ENCODE measurements around the gene OCIAD2. TPM values are rescaled to one million over a fixed set of nuclear protein-coding genes. Genes with fewer than 3 reads are reported as not detected.
A peak's percentile ranks its signal among the peaks of the same experiment; 100 is the strongest.
"Not testable (repeated sequence)": the region's sequence is repeated elsewhere in the genome, so short reads cannot be mapped to it uniquely, and the experiment has no call there.

OCIAD2 gene
- total RNA-seq, 1 donor = 7.6 TPM

DNA sequence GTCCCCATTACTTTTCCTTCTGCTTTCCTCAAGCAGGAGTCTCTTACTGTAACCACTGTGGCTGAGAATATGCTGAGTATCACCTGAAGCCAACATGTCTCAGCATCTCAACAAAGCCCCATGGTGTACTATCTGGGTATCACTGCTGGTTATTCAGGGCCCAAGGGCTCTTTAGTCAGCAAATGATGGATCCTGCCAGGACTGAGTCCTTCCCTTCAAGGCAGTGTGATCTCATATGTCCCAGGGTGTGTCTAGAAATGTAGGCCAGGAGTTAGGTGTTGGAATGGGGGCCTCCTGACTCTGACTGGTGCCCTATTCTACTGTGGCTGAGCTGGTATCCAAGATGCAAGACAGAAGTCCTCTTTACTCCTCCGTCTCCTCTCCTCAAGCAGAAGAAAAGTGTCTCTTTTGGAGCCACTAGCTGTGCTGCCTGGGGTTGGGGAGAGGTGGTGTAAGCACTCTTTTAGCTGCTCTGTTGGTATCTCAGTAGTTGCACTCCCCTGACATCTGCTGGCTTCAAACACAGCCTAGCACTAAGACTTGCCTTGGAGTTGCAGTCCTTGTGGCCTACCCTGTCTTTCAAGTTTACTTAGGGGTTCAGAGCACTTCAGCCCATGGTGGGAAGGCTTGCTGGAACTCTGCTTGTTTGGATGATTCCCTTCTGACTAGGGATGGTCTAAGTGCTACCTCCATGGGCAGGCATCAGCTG lies 28.6 kb downstream of the OCIAD2 start:
- Histone ChIP-seq H2AFZ (ENCODE audit: low read length) (no peak overlapping the region), H3K4me2 (ENCODE audit: insufficient read depth, low read length) (no peak overlapping the region), H4K20me1 (ENCODE audit: insufficient read depth, low read length) (no peaks in the 10 kb centered on the region), H3K4me1 (ENCODE audit: insufficient read depth, low read length) (no peaks in the 10 kb centered on the region), H3K27me3 (ENCODE audit: insufficient read depth, low read length) (no peaks in the 10 kb centered on the region), H3K4me3 (ENCODE audit: insufficient read depth, low read length) (no peak overlapping the region), H3K9me3 (ENCODE audit: low read depth, low read length) (no peaks in the 10 kb centered on the region), H3K27ac (ENCODE audit: low read depth, low read length) (no peak overlapping the region), H3K79me2 (ENCODE audit: insufficient read depth, low read length) (no peaks in the 10 kb centered on the region), H3K36me3 (ENCODE audit: insufficient read depth, low read length) (no peaks in the 10 kb centered on the region)
- DNase-seq (ENCODE audit: insufficient read length, low spot score, missing footprints) = peak; percentile 15
- no peak for TF ChIP-seq CTCF (IDR thresholded peaks at IDR 0.05; ENCODE audit: extremely low read depth, low read depth, low read length)

DNA sequence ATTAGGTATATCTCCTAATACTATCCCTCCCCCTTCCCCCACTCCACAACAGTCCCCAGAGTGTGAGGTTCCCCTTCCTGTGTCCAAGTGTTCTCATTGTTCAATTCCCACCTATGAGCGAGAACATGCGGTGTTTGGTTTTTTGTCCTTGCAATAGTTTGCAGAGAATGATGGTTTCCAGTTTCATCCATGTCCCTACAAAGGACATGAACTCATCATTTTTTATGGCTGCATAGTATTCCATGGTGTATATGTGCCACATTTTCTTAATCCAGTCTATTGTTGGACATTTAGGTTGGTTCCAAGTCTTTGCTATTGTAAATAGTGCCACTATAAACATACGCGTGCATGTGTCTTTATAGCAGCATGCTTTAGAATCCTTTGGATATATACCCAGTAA lies 41.9 kb downstream of the OCIAD2 start:
- H3K9me3 ChIP-seq (ENCODE audit: low read depth, low read length); H3K27me3 ChIP-seq (ENCODE audit: insufficient read depth, low read length); H3K79me2 ChIP-seq (ENCODE audit: insufficient read depth, low read length); DNase-seq (ENCODE audit: insufficient read length, low spot score, missing footprints); H3K4me2 ChIP-seq (ENCODE audit: insufficient read depth, low read length); H2AFZ ChIP-seq (ENCODE audit: low read length); H3K36me3 ChIP-seq (ENCODE audit: insufficient read depth, low read length); H3K4me3 ChIP-seq (ENCODE audit: insufficient read depth, low read length); H4K20me1 ChIP-seq (ENCODE audit: insufficient read depth, low read length); H3K27ac ChIP-seq (ENCODE audit: low read depth, low read length); H3K4me1 ChIP-seq (ENCODE audit: insufficient read depth, low read length): not testable (repeated sequence)

GRCh38 chr4:48863728-48864127 lies 42.8 kb downstream of the OCIAD2 start:
- H3K4me3 ChIP-seq (ENCODE audit: insufficient read depth, low read length) = no peak overlapping the region
- no peak overlapping the region for H3K27ac ChIP-seq (ENCODE audit: low read depth, low read length)
- no peaks in the 10 kb centered on the region for H3K4me1 ChIP-seq (ENCODE audit: insufficient read depth, low read length)
- H3K9me3 ChIP-seq (ENCODE audit: low read depth, low read length) = no peaks in the 10 kb centered on the region
- no peak overlapping the region for H2AFZ ChIP-seq (ENCODE audit: low read length)
- H3K36me3 ChIP-seq (ENCODE audit: insufficient read depth, low read length) = peaks cover 9% of the 10 kb centered on the region
- no peaks in the 10 kb centered on the region for H3K27me3 ChIP-seq (ENCODE audit: insufficient read depth, low read length)
- no peaks in the 10 kb centered on the region for H3K79me2 ChIP-seq (ENCODE audit: insufficient read depth, low read length)
- no peaks in the 10 kb centered on the region for H4K20me1 ChIP-seq (ENCODE audit: insufficient read depth, low read length)
- no peak overlapping the region for H3K4me2 ChIP-seq (ENCODE audit: insufficient read depth, low read length)
- no peak for DNase-seq (ENCODE audit: insufficient read length, low spot score, missing footprints)
- TF ChIP-seq CTCF (IDR thresholded peaks at IDR 0.05; ENCODE audit: extremely low read depth, low read depth, low read length) = no peak

DNA sequence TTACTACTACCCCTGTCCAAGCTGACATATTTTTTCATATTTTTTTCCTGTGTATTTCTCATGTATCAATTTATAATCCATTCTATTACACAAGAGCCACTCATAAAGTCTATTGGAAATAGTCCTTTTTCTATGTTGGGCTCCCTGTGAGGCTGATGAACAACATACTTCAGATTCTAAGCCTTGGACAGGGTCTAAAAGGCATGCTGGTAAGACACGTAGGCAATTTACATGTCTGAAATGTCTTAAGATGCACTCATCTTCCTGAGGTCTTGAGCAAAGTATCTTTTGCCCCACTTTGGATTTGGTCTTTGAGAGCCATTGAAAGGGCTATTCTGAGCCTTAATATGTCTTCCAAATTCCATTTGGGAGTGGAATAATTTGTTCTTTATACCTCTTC lies 43.9 kb downstream of the OCIAD2 start:
- H3K27ac ChIP-seq (ENCODE audit: low read depth, low read length) = no peak overlapping the region
- TF ChIP-seq CTCF (IDR thresholded peaks at IDR 0.05; ENCODE audit: extremely low read depth, low read depth, low read length) = no peak
- H3K4me2 ChIP-seq (ENCODE audit: insufficient read depth, low read length) = no peak overlapping the region
- no peak for DNase-seq (ENCODE audit: insufficient read length, low spot score, missing footprints)
- H2AFZ ChIP-seq (ENCODE audit: low read length) = no peak overlapping the region
- no peaks in the 10 kb centered on the region for H4K20me1 ChIP-seq (ENCODE audit: insufficient read depth, low read length)
- no peaks in the 10 kb centered on the region for H3K79me2 ChIP-seq (ENCODE audit: insufficient read depth, low read length)
- H3K4me1 ChIP-seq (ENCODE audit: insufficient read depth, low read length) = no peaks in the 10 kb centered on the region
- H3K27me3 ChIP-seq (ENCODE audit: insufficient read depth, low read length) = no peaks in the 10 kb centered on the region
- H3K9me3 ChIP-seq (ENCODE audit: low read depth, low read length) = no peaks in the 10 kb centered on the region
- H3K4me3 ChIP-seq (ENCODE audit: insufficient read depth, low read length) = no peak overlapping the region
- peaks cover 9% of the 10 kb centered on the region for H3K36me3 ChIP-seq (ENCODE audit: insufficient read depth, low read length)
